Dermis blood vessel endothelial cell (primary cell): ENCODE data around the gene MDFI. TPM values are rescaled to one million over a fixed set of nuclear protein-coding genes. Genes with fewer than 3 reads are reported as not detected.

Experiments
- DNase-seq: peaks from one replicate; pipeline ENCODE4 v3.0.0; 2010
- total RNA-seq: library from RNA; depleted of rRNA; stranded (reverse); fragments of >200 nt; gene quantifications from 2 replicates; pipeline ENCODE4 v1.2.3, GENCODE V29; 2014

The MDFI gene
- total RNA-seq, 1 donor from 2014 or later, result 34.0 TPM

- no peak for DNase-seq
These were observed 13.1 kb downstream of the MDFI start for GRCh38 chr6:41651246-41651961.

- no peak for DNase-seq
These were observed 13.8 kb downstream of the MDFI start for GRCh38 chr6:41651962-41652657.

GRCh38 chr6:41652866-41653652 lies 14.8 kb downstream of the MDFI start:
- DNase-seq, result no peak

GRCh38 chr6:41653691-41654090 lies 15.4 kb downstream of the MDFI start:
- no peak for DNase-seq

- DNase-seq, result no peak
These were observed 16.0 kb downstream of the MDFI start for GRCh38 chr6:41654151-41654697.

- DNase-seq, result no peak
These were observed 16.5 kb downstream of the MDFI start for GRCh38 chr6:41654698-41655151.

- DNase-seq, result no peak
These were observed 16.9 kb downstream of the MDFI start for GRCh38 chr6:41655176-41655575.

- DNase-seq, result no peak
These were observed 17.4 kb downstream of the MDFI start for GRCh38 chr6:41655646-41656001.

- DNase-seq, result peak; percentile 73
These were observed 17.9 kb downstream of the MDFI start for GRCh38 chr6:41656002-41656691.

GRCh38 chr6:41657131-41658094 lies 19.1 kb downstream of the MDFI start:
- DNase-seq, result no peak

- no peak for DNase-seq
These were observed 20.4 kb downstream of the MDFI start for GRCh38 chr6:41658636-41659035.

- no peak for DNase-seq
These were observed 21.7 kb downstream of the MDFI start for GRCh38 chr6:41659935-41660334.

GRCh38 chr6:41663568-41663967 lies 25.3 kb downstream of the MDFI start:
- no peak for DNase-seq

GRCh38 chr6:41664271-41664670 lies 26.0 kb downstream of the MDFI start:
- DNase-seq, result no peak

GRCh38 chr6:41667195-41667594 lies 28.9 kb downstream of the MDFI start:
- no peak for DNase-seq

GRCh38 chr6:41668968-41669367 lies 30.7 kb downstream of the MDFI start:
- no peak for DNase-seq

GRCh38 chr6:41670703-41671360 lies 32.6 kb downstream of the MDFI start:
- no peak for DNase-seq

- no peak for DNase-seq
These were observed 33.1 kb downstream of the MDFI start for GRCh38 chr6:41671376-41671775.

- no peak for DNase-seq
These were observed 33.7 kb downstream of the MDFI start for GRCh38 chr6:41672016-41672415.

- DNase-seq, result no peak
These were observed 34.8 kb downstream of the MDFI start for GRCh38 chr6:41672816-41673703.
